Measurements from ENCODE around the gene PRR29.

PRR29 gene

GRCh38 chr17:64042700-64043485 is 44.7 kb downstream of the PRR29 start:
- DNase-seq (ENCODE audit: low spot score): no peak

- no peak for DNase-seq (ENCODE audit: low spot score)
Observed at GRCh38 chr17:64045176-64045575, 47.0 kb downstream of the PRR29 start.

- DNase-seq (ENCODE audit: low spot score): no peak
Observed at GRCh38 chr17:64048805-64049204, 50.7 kb downstream of the PRR29 start.

- DNase-seq (ENCODE audit: low spot score): no peak
Observed at GRCh38 chr17:64051153-64051552, 53.0 kb downstream of the PRR29 start.

- DNase-seq (ENCODE audit: low spot score): no peak
Observed at GRCh38 chr17:64053101-64053500, 55.0 kb downstream of the PRR29 start.
